ENCODE data around the gene BRD8.

GRCh38 chr5:138213161-138214029, 35.0 kb upstream of the BRD8 start, which contains the start of gene CDC23:
- TF ChIP-seq CTCF (IDR thresholded peaks at IDR 0.05) (no peak), TCF7 (CRISPR knock-in tag; IDR thresholded peaks at IDR 0.05; ENCODE audit: low read depth) (no peak), CDX4 (CRISPR knock-in tag; IDR thresholded peaks at IDR 0.05; ENCODE audit: borderline replicate concordance) (no peak), MLX (CRISPR knock-in tag; IDR thresholded peaks at IDR 0.05) (no peak), STAT6 (CRISPR knock-in tag; conservative IDR thresholded peaks at IDR 0.05; ENCODE audit: low read depth) (no peak), MAX (CRISPR knock-in tag; IDR thresholded peaks at IDR 0.05) (no peak), E2F1 (CRISPR knock-in tag; IDR thresholded peaks at IDR 0.05) (no peak), FOXJ3 (CRISPR knock-in tag; IDR thresholded peaks at IDR 0.05; ENCODE audit: borderline replicate concordance) (no peak), ATF6 (CRISPR knock-in tag; IDR thresholded peaks at IDR 0.05) (no peak)
